Choroid plexus epithelial cell (primary cell): ENCODE measurements around the gene RPL32.

Experiments
- DNase-seq: peaks from one replicate; pipeline ENCODE4 v3.0.0-alpha.2; 2010; ENCODE audit warnings: low read depth
- H3K4me3 ChIP-seq: 2 replicates; pipeline ENCODE4 v1.5.1; 2011; ENCODE audit warnings: low read depth, mild to moderate bottlenecking, control low read depth, low read length, moderate library complexity
- TF ChIP-seq, protein P1 (sequence below): conservative IDR thresholded peaks from 2 replicates; pipeline ENCODE4 v1.5.1; 2011; ENCODE audit warnings: low read depth, mild to moderate bottlenecking, control low read depth, inconsistent platforms, low read length, moderate library complexity

Gene RPL32

DNA sequence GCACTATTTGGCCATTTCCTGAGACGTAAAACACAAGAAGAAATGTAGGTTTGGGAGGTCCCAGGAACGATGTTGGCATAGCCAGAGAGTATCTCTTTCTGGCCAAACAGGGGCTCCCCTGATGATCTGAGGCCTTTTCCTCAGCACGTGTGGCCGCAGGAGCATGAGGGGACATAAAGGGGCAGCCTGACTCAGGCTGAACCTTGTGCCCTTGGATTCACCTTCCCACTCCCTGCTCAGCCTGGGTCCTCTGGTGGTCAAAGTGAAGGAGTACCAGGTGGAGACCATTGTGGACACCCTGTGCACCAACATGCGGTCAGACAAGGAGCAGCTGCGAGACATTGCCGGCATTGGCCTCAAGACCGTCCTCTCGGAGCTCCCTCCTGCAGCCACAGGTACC is 34.3 kb downstream of the RPL32 start:
- TF ChIP-seq, protein P1, sequence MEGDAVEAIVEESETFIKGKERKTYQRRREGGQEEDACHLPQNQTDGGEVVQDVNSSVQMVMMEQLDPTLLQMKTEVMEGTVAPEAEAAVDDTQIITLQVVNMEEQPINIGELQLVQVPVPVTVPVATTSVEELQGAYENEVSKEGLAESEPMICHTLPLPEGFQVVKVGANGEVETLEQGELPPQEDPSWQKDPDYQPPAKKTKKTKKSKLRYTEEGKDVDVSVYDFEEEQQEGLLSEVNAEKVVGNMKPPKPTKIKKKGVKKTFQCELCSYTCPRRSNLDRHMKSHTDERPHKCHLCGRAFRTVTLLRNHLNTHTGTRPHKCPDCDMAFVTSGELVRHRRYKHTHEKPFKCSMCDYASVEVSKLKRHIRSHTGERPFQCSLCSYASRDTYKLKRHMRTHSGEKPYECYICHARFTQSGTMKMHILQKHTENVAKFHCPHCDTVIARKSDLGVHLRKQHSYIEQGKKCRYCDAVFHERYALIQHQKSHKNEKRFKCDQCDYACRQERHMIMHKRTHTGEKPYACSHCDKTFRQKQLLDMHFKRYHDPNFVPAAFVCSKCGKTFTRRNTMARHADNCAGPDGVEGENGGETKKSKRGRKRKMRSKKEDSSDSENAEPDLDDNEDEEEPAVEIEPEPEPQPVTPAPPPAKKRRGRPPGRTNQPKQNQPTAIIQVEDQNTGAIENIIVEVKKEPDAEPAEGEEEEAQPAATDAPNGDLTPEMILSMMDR: no peak
- no peak overlapping the region for H3K4me3 ChIP-seq
- no peak for DNase-seq

DNA sequence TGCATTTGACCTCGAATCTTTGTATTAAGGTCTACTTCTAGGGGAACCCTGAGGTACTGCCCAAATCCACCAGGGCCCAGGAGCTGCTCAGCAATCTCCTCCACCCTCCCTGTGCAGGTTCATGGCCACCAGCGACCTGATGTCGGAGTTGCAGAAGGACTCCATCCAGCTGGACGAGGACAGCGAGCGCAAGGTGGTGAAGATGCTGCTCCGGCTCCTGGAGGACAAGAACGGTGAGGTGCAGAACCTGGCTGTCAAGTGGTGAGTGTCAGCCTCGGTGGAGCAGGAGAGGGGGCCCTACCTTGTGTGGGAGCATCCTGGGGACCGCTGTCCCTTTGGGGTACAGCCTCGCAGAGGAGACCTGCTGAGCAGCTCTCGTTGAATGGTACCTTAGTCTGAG is 38.0 kb downstream of the RPL32 start:
- no peak for DNase-seq
- TF ChIP-seq, protein P1: no peak
- no peak overlapping the region for H3K4me3 ChIP-seq

DNA sequence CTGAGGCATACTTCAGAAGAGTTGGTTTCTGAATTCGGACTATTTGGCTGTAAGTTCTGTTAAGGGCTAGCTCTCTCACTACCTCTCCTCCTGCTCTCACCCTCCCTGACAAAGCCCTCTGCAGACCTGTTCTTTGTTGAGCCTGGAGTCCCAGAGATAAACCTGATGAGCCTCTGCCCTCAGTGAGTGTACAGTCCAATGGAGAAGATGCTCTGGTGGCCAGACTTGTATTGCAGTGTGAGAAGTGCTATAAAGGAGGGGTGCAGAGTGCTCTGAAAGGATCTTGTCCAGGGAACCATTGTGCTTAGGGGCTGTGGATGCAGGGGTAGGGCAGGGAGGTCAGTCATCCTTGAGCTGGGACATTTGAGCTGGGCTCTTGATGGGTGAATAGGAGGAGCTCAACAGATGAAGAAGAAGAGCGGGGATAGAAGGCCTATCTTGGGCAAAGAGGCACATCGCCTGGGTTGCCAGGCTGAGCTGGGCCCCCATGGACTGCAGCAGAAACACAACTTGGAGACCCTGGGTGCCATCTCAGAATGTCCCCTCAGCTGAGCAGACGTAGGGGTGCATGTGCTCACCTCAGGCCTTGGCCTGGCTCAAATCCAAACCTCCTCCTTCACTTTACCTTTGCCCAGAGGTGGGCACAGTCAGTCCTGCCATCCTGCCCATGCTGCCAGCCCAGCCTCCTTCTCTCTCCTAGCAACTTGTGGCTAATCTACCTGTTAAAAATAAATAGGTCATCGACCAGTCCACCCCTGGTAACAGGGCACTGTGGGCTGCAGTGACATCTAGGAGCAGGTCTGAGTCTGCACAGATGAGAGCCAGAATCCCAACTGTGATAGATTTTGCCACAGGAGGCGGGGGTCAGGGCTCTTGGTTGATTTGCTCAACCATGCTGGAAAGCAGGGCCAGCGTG is 41.6 kb downstream of the RPL32 start:
- TF ChIP-seq, protein P1: peak; percentile 3
- H3K4me3 ChIP-seq: no peak overlapping the region
- no peak for DNase-seq

DNA sequence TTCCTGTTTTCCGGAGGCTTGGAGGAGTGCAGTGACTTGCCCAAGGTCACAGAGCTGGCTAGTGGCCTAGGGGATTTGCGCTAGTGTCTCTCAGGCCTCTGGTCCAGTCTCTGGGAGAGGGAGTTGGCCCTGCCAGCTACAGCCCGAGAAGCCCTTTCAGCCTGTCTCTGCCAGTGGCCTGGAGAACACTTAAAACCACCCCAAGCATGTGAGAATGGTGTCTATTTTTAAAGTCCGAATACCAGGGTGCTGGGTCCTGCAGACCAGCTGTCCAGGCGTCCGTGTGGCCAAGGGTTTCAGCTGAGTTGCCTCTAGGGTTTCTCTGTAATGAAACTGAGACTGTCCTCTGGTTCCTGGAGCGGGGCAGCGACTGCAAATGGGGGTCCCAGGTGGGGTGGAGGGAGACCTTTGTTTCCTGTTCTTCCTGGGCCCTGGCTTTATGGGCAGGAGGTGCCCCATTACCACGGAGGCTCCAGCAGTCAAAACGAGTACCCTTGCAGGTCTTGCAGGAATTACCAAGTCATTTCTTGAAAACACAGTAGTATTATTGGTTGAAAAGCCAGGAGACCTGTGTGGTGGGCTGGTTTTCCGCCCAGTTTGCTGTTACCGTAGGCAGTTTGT is 42.7 kb downstream of the RPL32 start:
- no peak for DNase-seq
- TF ChIP-seq, protein P1: no peak
- no peak overlapping the region for H3K4me3 ChIP-seq

DNA sequence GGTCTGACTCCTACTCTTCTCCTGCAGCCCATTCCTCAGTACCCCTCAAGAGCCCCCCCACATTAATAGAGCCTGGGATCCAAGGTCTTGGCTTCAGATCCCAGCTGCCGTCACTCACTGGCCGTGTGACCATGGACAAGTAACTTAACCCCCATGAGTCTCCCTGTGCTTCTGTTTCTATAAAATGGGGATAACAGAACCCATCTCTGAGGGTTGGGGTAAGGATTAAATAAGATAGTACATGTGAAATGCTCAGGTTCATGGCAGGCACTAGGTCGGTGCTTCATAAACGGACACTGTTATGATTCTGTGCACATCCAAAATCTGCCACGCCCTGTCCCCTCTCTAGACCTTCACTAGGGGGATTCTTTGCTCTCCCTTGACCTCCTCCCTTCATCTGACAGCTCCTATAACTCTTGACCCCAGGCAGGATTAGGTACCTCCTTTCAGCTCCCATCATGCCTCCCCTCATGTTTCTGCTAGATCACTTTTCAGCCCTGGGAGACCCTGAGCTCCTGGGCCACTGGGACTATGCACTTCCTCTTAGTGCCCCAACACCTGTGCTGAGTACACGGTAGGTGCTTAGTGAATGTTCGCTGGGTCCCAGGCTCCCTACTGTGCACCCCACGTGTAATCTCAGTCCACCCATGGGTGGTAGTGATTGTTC is 43.3 kb downstream of the RPL32 start:
- H3K4me3 ChIP-seq: no peak overlapping the region
- TF ChIP-seq, protein P1: no peak
- DNase-seq: no peak

DNA sequence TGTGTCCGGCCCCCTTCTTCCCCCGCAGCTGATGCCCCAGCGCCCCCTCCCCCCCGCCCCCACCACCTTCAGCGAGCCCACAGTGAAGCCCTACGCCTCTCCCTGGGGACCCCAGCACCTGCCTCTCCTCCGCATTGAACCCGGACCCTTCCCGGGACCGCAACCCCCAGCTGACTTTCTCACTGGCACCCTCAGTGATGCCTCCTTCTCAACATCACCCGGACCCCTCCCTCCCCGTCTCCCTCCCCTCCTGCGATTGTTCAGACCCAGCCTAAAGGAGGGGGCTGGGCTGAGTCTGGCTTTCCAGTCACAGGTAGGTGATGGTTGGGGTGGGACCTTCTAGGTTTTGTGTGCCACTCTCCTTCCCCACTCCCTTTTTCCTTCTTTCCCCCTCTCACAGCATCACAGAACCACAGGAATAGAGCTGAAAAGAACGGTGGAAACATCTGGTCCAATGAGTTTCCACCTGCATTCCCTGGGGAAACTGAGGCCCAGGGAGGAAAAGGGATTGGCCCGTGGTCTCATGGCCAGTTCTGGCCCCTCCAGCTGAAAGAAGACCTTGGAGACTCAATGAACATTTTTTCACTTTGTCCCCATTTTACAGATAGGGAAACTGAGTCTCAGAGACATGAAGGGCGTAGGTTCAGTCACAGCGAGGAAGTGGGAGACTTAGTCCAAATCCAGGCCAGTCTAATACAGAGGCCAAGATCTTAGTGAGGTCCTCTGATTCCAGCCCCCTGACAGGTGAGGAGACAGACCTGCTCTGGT is 44.1 kb downstream of the RPL32 start:
- no peak for DNase-seq
- TF ChIP-seq, protein P1: no peak
- peak overlapping the region; percentile 67 for H3K4me3 ChIP-seq
